MM.1S (cell line): ENCODE results near the gene DHX35.

Experiments
- CTCF ChIP-seq: fragments of 300-600 bp; sonication (generic); IDR thresholded peaks from 2 replicates; pipeline ENCODE4 v1.5.1; 2016; ENCODE audit warnings: antibody characterized with exemption, low read length, mixed read lengths
- EZH2 ChIP-seq: fragments of 300-600 bp; sonication (generic); optimal IDR thresholded peaks from 2 replicates; pipeline ENCODE3; 2017; ENCODE audit warnings: low read depth, mild to moderate bottlenecking, antibody characterized with exemption, low read length, mixed read lengths
- EZH2phosphoT487 ChIP-seq: fragments of 300-600 bp; sonication (generic); IDR thresholded peaks from 2 replicates; pipeline ENCODE4 v1.6.1; 2018; ENCODE audit warnings: antibody characterized with exemption, low read length

- TF ChIP-seq CTCF (no peak), EZH2 (no peak), EZH2phosphoT487 (no peak)
These were observed 20.3 kb upstream of the DHX35 start for GRCh38 chr20:38941726-38942389.
